Ishikawa (cell line): ENCODE measurements around the gene KRTAP3-1.
A peak's percentile ranks its signal among the peaks of the same experiment; 100 is the strongest.

Experiments
- CEBPB ChIP-seq: IDR thresholded peaks from 2 replicates; pipeline ENCODE4 v1.6.1; 2012
- CREB1 ChIP-seq: IDR thresholded peaks from 2 replicates; pipeline ENCODE4 v1.6.1; 2012; ENCODE audit warnings: low read depth
- EGR1 ChIP-seq: IDR thresholded peaks from 2 replicates; pipeline ENCODE4 v1.6.1; 2012
- EP300 ChIP-seq: IDR thresholded peaks from 2 replicates; pipeline ENCODE4 v1.6.1; 2012; ENCODE audit warnings: borderline replicate concordance
- FOXM1 ChIP-seq: IDR thresholded peaks from 2 replicates; pipeline ENCODE4 v1.6.1; 2012; ENCODE audit warnings: low read depth, borderline replicate concordance
- NFIC ChIP-seq: IDR thresholded peaks from 2 replicates; pipeline ENCODE4 v1.6.1; 2012
- RAD21 ChIP-seq: IDR thresholded peaks from 2 replicates; pipeline ENCODE4 v1.6.1; 2012; ENCODE audit warnings: low read depth
- TAF1 ChIP-seq: IDR thresholded peaks from 2 replicates; pipeline ENCODE4 v1.6.1; 2012; ENCODE audit warnings: low read depth, mild to moderate bottlenecking
- TCF12 ChIP-seq: IDR thresholded peaks from 2 replicates; pipeline ENCODE4 v1.6.1; 2012; ENCODE audit warnings: low read depth
- TEAD4 ChIP-seq: IDR thresholded peaks from 2 replicates; pipeline ENCODE4 v1.6.1; 2012
- YY1 ChIP-seq: IDR thresholded peaks from 2 replicates; pipeline ENCODE4 v1.6.1; 2012; ENCODE audit warnings: low read depth
- ZBTB7A ChIP-seq: IDR thresholded peaks from 2 replicates; pipeline ENCODE4 v1.6.1; 2012; ENCODE audit warnings: low read depth
- TF ChIP-seq, protein P1 (sequence below): IDR thresholded peaks from 2 replicates; pipeline ENCODE4 v1.6.1; 2012; ENCODE audit warnings: low read depth, mild to moderate bottlenecking
- TF ChIP-seq, protein P2 (sequence below): IDR thresholded peaks from 2 replicates; pipeline ENCODE4 v1.6.1; 2012
- TF ChIP-seq, protein P3 (sequence below): IDR thresholded peaks from 2 replicates; pipeline ENCODE4 v1.6.1; 2012

KRTAP3-1 gene

DNA sequence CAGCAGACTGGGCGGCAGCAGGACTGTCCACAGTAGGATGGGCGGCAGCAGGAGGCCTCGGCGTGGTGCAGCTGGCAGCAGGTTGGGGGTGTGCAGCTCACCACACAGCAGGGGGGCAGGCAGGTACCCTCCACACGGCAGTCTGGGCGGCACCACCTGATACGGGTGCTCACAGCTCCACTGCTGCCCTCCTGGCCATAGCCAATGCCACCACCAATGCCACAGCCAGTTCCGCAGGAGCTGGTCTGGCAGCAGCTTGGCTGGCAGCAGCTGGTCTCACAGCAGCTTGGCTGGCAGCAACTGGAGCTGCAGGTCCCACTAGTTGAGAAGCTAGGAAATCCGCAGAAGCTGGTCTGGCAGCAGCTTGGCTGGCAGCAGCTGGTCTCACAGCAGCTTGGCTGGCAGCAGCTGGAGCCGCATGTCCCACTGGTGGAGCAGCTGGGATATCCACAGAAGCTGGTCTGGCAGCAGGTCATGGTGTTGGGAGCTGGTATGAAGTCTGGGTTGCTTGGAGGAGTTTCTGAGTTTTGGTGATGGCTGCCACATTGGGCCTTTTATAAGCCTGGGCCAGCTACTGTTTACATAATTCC, 25.5 kb upstream of the KRTAP3-1 start, which contains the start of gene KRTAP1-3:
TSS of gene KRTAP1-3 (minus strand) at position 529 of the 590 bp plus-strand sequence. CDS start at position 476, 53 bp downstream.
- 0 out of 2 replicates have a peak, but pooled peaks have one; percentile 26 for TF ChIP-seq TCF12

DNA sequence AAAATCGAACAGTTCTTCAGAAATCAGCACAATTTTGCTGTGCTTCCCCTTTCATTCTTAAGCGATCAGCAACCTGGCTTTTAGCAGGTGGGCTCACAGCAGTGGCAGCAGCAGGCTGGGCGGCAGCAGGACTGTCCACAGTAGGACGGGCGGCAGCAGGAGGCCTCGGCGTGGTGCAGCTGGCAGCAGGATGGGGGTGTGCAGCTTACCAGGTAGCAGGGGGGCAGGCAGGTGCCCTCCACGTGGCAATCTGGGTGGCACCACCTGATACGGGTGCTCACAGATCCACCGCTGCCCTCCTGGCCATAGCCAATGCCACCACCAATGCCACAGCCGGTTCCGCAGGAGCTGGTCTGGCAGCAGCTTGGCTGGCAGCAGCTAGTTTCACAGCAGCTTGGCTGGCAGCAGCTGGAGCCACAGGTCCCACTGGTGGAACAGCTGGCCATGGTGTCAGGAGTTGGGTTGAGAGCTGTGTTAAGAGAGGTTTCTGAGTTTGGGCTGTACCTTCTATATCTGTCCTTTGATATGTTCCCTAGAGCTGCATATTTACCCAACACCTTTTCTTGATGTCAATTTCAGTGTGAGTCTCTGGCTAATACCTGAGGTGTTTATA, 20.8 kb upstream of the KRTAP3-1 start, which contains the start of gene KRTAP1-4:
TSS of gene KRTAP1-4 (minus strand) at position 563 of the 613 bp plus-strand sequence. CDS start at position 446, 117 bp downstream.
- TF ChIP-seq TEAD4: no peak
- TF ChIP-seq YY1: no peak
- TF ChIP-seq NFIC: no peak
- no peak for TF ChIP-seq CEBPB
- TF ChIP-seq, protein P1, sequence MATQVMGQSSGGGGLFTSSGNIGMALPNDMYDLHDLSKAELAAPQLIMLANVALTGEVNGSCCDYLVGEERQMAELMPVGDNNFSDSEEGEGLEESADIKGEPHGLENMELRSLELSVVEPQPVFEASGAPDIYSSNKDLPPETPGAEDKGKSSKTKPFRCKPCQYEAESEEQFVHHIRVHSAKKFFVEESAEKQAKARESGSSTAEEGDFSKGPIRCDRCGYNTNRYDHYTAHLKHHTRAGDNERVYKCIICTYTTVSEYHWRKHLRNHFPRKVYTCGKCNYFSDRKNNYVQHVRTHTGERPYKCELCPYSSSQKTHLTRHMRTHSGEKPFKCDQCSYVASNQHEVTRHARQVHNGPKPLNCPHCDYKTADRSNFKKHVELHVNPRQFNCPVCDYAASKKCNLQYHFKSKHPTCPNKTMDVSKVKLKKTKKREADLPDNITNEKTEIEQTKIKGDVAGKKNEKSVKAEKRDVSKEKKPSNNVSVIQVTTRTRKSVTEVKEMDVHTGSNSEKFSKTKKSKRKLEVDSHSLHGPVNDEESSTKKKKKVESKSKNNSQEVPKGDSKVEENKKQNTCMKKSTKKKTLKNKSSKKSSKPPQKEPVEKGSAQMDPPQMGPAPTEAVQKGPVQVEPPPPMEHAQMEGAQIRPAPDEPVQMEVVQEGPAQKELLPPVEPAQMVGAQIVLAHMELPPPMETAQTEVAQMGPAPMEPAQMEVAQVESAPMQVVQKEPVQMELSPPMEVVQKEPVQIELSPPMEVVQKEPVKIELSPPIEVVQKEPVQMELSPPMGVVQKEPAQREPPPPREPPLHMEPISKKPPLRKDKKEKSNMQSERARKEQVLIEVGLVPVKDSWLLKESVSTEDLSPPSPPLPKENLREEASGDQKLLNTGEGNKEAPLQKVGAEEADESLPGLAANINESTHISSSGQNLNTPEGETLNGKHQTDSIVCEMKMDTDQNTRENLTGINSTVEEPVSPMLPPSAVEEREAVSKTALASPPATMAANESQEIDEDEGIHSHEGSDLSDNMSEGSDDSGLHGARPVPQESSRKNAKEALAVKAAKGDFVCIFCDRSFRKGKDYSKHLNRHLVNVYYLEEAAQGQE: no peak
- TF ChIP-seq, protein P2, sequence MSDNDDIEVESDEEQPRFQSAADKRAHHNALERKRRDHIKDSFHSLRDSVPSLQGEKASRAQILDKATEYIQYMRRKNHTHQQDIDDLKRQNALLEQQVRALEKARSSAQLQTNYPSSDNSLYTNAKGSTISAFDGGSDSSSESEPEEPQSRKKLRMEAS: no peak

DNA sequence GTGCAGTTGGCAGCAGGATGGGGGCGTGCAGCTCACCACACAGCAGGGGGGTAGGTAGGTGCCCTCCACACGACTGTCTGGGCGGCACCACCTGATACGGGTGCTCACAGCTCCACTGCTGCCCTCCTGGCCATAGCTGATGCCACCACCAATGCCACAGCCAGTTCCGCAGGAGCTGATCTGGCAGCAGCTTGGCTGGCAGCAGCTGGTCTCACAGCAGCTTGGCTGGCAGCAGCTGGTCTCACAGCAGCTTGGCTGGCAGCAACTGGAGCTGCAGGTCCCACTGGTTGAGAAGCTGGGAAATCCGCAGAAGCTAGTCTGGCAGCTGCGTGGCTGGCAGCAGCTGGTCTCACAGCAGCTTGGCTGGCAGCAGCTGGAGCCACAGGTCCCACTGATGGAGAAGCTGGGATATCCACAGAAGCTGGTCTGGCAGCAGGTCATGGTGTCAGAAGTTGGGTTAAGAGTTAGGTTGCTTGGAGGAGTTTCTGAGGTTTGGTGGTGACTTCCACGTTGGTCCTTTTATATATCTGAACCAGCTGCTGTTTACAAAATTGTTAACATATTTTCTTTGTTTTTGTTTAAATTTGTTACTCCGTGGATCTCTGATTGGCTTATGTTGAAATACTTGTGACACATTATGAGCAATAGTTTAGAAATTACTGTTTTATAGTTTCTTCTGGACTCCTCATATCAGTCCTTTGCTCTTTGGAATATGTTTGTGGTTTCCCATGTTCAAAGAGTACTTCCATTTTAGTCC, 18.0 kb upstream of the KRTAP3-1 start, which contains the start of gene KRTAP1-5:
TSS of gene KRTAP1-5 (minus strand) at position 494 of the 757 bp plus-strand sequence. CDS start at position 441, 53 bp downstream.
- TF ChIP-seq TCF12 (no peak), RAD21 (no peak), NFIC (no peak), TEAD4 (no peak), ZBTB7A (no peak), EP300 (no peak), EGR1 (no peak), CEBPB (no peak), FOXM1 (no peak), YY1 (no peak), TAF1 (no peak), CREB1 (no peak)
- TF ChIP-seq, protein P3, sequence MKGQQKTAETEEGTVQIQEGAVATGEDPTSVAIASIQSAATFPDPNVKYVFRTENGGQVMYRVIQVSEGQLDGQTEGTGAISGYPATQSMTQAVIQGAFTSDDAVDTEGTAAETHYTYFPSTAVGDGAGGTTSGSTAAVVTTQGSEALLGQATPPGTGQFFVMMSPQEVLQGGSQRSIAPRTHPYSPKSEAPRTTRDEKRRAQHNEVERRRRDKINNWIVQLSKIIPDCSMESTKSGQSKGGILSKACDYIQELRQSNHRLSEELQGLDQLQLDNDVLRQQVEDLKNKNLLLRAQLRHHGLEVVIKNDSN: no peak
- TF ChIP-seq, protein P2: no peak
- TF ChIP-seq, protein P1: no peak

DNA sequence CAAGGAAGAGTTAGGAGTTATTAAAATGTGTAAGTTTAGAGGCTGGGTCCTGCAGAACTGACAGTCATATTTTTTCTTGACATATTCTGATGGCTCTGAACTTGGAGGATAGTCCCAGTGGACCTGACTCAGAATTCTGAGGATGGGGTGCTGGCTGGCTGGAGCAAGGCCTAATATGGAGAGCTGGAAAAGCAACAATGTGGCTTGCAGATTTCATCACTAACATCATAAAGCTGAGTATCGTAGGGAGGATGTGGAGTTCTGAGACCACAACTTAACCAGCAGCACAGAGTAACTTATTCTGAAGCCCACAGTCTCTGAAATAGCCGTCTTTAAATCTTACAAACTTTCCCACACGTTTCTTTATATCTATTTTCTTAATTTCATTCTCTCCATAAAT, 15.8 kb upstream of the KRTAP3-1 start:
- TF ChIP-seq, protein P1: no peak
- TF ChIP-seq CREB1 (no peak), FOXM1 (no peak), TCF12 (no peak), NFIC (no peak), ZBTB7A (no peak), CEBPB (no peak), EP300 (no peak), TEAD4 (no peak), EGR1 (no peak), YY1 (no peak), TAF1 (no peak), RAD21 (no peak)
- TF ChIP-seq, protein P3: no peak
- TF ChIP-seq, protein P2: no peak
